NCI-H2029 treated with DMSO at 0.1 percent for 48 hours (cell line): ENCODE measurements around the gene TCF25.
"Not testable (repeated sequence)": the region's sequence is repeated elsewhere in the genome, so short reads cannot be mapped to it uniquely, and the experiment has no call there.

Experiments used
- DNase-seq: peaks from one replicate; lab custom pipeline; 2025; lab: John Stamatoyannopoulos, UW

TCF25 gene

GRCh38 chr16:89919535-89920406 is 46.4 kb downstream of the TCF25 start:
- DNase-seq: no peak

- no peak for DNase-seq
Observed at GRCh38 chr16:89920723-89921122, 47.3 kb downstream of the TCF25 start.

- DNase-seq: no peak
Observed at GRCh38 chr16:89921131-89921701, 47.8 kb downstream of the TCF25 start.

GRCh38 chr16:89921702-89922476 is 48.5 kb downstream of the TCF25 start:
- no peak for DNase-seq

- DNase-seq: no peak
Observed at GRCh38 chr16:89922477-89922883, 49.1 kb downstream of the TCF25 start.

GRCh38 chr16:89922884-89923639 is 49.7 kb downstream of the TCF25 start, which contains the start of gene TUBB3:
TSS of gene TUBB3 (plus strand) at chr16:89923342. CDS start at chr16:89923402, 60 bp downstream.
- DNase-seq: no peak

GRCh38 chr16:89923640-89924296 is 50.4 kb downstream of the TCF25 start:
- DNase-seq: no peak

- no peak for DNase-seq
Observed at GRCh38 chr16:89924297-89924924, 51.0 kb downstream of the TCF25 start.

GRCh38 chr16:89924925-89925307 is 51.5 kb downstream of the TCF25 start:
- no peak for DNase-seq

GRCh38 chr16:89925596-89926079 is 52.2 kb downstream of the TCF25 start:
- DNase-seq: no peak

GRCh38 chr16:89931305-89931896 is 58.0 kb downstream of the TCF25 start:
- no peak for DNase-seq

GRCh38 chr16:89931964-89932363 is 58.6 kb downstream of the TCF25 start:
- DNase-seq: no peak

GRCh38 chr16:89934019-89934418 is 60.6 kb downstream of the TCF25 start:
- not testable (repeated sequence) for DNase-seq

GRCh38 chr16:89934611-89935553 is 61.5 kb downstream of the TCF25 start:
- DNase-seq: no peak

- DNase-seq: not testable (repeated sequence)
Observed at GRCh38 chr16:89935620-89936019, 62.2 kb downstream of the TCF25 start.

- DNase-seq: no peak
Observed at GRCh38 chr16:89936034-89936433, 62.6 kb downstream of the TCF25 start.

GRCh38 chr16:89936508-89936907 is 63.1 kb downstream of the TCF25 start:
- DNase-seq: no peak

- DNase-seq: no peak
Observed at GRCh38 chr16:89936981-89937380, 63.6 kb downstream of the TCF25 start.
